GM12875 (cell line): ENCODE results near the gene IMPACT.

ENCODE experiments used
- H3K4me3 ChIP-seq: one replicate; pipeline ENCODE4 v1.5.1; 2011; ENCODE audit warnings: low read depth, low read length, control low read depth
- CTCF ChIP-seq: IDR thresholded peaks from 2 replicates; pipeline ENCODE4 v1.5.1; 2011; ENCODE audit warnings: low read depth, mild to moderate bottlenecking, control low read depth, inconsistent platforms, low read length, moderate library complexity, borderline replicate concordance; ENCODE audit not compliant: insufficient read depth

Gene IMPACT

DNA sequence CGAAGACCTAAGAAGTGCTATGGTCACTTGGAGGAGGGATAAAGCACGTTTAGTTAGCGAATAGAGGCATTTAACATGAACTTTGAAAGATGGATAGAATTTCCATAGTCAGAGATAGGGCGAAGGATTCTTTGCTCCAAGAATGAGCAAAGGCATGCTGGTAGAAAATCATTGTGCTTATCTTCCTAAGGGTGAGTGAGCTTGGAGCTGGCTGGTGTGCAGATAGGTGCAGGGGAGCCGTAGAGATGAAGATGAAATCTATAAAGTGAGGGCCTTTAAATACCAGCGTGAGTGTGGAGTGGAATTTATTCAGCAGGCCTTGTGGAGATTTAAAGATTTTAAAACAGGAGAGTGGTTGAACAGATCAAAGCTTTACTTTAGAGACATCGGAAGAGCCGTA, 35.5 kb downstream of the IMPACT start:
- TF ChIP-seq CTCF: no peak
- H3K4me3 ChIP-seq: no peak overlapping the region

DNA sequence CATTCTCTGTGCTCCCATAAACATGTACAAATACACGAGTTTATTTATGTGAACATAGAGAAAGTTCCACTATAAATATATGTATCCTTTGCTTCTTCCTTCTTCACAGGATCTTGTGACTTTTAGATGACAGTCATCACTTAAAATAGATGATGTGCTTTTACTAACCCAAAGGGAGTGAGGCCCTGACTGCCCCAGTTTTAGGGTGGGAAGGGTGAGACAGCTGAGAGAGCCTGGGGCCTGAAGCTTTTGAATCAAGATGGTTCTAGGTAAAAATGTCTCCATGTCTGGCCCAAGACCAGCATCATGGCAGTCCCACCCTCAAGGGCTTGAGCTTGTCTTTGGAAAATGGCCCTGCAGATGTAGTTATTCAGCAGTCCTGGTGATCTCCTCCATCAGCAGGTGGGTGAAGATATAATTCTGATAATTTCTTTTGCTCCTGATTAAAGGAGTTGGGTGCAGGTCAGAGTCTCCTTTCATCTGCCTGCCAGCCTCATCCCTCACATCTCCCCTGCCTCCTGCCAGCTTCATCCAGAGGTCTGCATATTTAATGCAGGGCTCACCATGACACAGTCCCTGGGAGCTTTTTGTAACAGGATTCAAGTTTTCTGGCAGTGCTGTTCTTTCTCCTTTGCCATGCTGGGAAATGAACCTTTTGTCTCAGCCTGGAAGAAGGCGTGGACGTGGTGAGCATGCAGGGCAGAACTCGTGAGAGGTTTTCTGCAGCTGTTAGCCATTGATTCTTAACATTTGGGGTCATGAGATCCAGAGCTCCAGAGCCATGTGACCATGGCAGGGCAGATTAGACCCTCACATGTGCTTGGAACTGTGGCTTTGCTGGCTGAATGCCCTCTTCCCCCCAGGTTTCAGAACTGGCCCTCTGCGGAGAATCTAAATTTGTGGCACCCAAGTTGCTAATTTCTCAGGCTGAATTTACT, 36.6 kb downstream of the IMPACT start:
- TF ChIP-seq CTCF: no peak
- H3K4me3 ChIP-seq: no peak overlapping the region

DNA sequence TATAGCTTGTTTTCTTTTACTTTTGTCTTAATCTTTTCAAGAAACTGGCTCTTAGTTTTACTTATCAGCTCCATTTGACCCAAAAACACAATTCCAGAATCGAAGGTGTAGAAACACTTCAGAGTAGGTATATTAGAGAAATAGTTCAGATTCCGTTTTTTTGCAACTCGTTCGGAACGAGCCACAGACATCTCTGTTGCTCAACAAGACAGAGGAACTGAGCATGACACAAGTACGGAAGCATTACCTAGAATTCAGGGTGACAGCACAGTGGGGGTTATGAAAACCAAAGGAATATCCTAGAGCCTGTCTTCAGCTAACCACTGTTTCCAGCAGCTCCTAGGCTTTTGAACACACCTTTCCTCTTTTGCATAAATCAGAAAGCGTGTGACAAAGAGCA, 39.0 kb downstream of the IMPACT start:
- H3K4me3 ChIP-seq: no peak overlapping the region
- TF ChIP-seq CTCF: no peak

GRCh38 chr18:24466771-24467170, 40.3 kb downstream of the IMPACT start:
- no peak for TF ChIP-seq CTCF

DNA sequence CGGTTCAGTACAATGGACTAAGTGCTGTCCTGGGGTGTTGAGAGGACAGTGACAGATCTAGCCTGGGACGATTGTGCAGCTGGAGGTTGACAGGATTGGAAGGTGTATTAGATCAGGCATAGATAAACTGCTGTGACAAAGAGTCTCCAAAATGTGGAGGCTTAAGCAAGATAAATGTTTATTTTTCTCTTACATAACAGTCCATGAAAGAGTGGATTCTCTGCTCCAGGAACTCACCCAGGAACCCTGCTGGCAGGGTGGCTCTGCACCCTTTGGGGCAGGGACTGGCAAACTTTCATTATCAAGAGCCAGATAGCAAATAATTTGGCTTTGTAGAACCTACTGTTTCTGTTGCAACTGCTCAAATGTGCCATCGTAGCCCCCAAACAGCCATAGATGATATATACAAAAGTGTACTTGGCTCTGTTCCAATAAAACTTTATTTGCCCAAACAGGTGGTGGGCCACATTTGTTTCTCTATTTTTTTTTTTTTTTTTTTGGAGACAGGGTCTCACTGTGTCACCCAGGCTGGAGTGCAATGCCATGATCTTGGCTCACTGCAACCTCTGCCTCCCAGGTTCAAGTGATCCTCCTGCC, 43.6 kb downstream of the IMPACT start:
- H3K4me3 ChIP-seq: no peak overlapping the region
- TF ChIP-seq CTCF: no peak

More at GRCh38 chr18:24466771-24467170, 40.3 kb downstream of the IMPACT start:
- H3K4me3 ChIP-seq: no peak overlapping the region

GRCh38 chr18:24470805-24471204, 44.3 kb downstream of the IMPACT start:
- TF ChIP-seq CTCF: no peak
- H3K4me3 ChIP-seq: no peak overlapping the region

DNA sequence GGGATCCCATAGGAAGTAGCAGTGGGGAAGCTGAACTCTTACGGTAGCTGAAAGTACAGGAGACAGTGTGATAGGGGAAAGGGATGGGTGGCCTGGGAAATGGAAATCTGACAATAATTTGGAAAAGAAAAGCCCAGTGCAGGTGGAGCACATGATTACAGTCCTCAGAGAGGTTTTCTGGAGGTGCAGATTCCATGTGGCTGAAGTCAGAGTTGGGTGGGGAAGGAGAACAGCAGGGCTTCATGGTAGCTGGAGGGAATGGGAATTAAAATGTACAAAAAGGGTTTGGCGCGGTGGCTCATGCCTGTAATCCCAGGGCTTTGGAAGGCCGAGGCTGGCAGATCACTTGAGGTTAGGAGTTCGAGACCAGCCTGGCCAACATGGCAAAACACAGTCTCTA, 46.1 kb downstream of the IMPACT start:
- TF ChIP-seq CTCF: no peak
- H3K4me3 ChIP-seq: no peak overlapping the region
